SU-DHL-6 (cell line): ENCODE measurements around the gene TCEANC2.

Source experiments
- EZH2phosphoT487 ChIP-seq: fragments of 200-600 bp; sonication (generic), shearing (Covaris generic); conservative IDR thresholded peaks from 2 replicates; pipeline ENCODE4 v1.6.1; 2018; ENCODE audit warnings: mild to moderate bottlenecking, antibody characterized with exemption, low read length, moderate library complexity, mixed read lengths
- TF ChIP-seq, protein P1 (sequence below): fragments of 200-600 bp; sonication (generic); IDR thresholded peaks from one replicate; pipeline ENCODE4 v1.5.1; 2017; ENCODE audit warnings: antibody characterized with exemption, mild to moderate bottlenecking, low read length, moderate library complexity; ENCODE audit not compliant: insufficient read depth, poor library complexity, severe bottlenecking

- TF ChIP-seq EZH2phosphoT487, result no peak
- TF ChIP-seq, protein P1, sequence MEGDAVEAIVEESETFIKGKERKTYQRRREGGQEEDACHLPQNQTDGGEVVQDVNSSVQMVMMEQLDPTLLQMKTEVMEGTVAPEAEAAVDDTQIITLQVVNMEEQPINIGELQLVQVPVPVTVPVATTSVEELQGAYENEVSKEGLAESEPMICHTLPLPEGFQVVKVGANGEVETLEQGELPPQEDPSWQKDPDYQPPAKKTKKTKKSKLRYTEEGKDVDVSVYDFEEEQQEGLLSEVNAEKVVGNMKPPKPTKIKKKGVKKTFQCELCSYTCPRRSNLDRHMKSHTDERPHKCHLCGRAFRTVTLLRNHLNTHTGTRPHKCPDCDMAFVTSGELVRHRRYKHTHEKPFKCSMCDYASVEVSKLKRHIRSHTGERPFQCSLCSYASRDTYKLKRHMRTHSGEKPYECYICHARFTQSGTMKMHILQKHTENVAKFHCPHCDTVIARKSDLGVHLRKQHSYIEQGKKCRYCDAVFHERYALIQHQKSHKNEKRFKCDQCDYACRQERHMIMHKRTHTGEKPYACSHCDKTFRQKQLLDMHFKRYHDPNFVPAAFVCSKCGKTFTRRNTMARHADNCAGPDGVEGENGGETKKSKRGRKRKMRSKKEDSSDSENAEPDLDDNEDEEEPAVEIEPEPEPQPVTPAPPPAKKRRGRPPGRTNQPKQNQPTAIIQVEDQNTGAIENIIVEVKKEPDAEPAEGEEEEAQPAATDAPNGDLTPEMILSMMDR, result peak; percentile 96
Measured at GRCh38 chr1:54081306-54082270, 28.2 kb downstream of the TCEANC2 start.
